ENCODE data around the gene ZMYM4. TPM values are rescaled to one million over a fixed set of nuclear protein-coding genes. Genes with fewer than 3 reads are reported as not detected.
A peak's percentile ranks its signal among the peaks of the same experiment; 100 is the strongest.

ZMYM4 gene
- polyA plus RNA-seq, 1 experiment = 58.3 TPM

GRCh38 chr1:35264035-35264434 lies 4.5 kb upstream of the ZMYM4 start:
- TF ChIP-seq, protein P1, sequence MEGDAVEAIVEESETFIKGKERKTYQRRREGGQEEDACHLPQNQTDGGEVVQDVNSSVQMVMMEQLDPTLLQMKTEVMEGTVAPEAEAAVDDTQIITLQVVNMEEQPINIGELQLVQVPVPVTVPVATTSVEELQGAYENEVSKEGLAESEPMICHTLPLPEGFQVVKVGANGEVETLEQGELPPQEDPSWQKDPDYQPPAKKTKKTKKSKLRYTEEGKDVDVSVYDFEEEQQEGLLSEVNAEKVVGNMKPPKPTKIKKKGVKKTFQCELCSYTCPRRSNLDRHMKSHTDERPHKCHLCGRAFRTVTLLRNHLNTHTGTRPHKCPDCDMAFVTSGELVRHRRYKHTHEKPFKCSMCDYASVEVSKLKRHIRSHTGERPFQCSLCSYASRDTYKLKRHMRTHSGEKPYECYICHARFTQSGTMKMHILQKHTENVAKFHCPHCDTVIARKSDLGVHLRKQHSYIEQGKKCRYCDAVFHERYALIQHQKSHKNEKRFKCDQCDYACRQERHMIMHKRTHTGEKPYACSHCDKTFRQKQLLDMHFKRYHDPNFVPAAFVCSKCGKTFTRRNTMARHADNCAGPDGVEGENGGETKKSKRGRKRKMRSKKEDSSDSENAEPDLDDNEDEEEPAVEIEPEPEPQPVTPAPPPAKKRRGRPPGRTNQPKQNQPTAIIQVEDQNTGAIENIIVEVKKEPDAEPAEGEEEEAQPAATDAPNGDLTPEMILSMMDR (IDR thresholded peaks at IDR 0.05; ENCODE audit: low read depth, low read length) = no peak
- Histone ChIP-seq H3K9me3 (ENCODE audit: control insufficient read depth, insufficient read depth, low read length) (no peaks in the 10 kb centered on the region), H3K27me3 (ENCODE audit: control insufficient read depth, insufficient read depth, low read length) (no peaks in the 10 kb centered on the region), H3K4me3 (ENCODE audit: low read depth, low read length) (no peak overlapping the region), H3K27ac (ENCODE audit: low read depth, low read length) (no peak overlapping the region)
- ChIA-PET CTCF (interaction anchor here (0.7 kb wide), 1 partner anchor 24 kb away, joined by 4 read pairs; no protein-coding TSS in a partner anchor), POLR2A (no interaction called here)
- DNase-seq (ENCODE audit: low read depth, low spot score) = no peak

DNA sequence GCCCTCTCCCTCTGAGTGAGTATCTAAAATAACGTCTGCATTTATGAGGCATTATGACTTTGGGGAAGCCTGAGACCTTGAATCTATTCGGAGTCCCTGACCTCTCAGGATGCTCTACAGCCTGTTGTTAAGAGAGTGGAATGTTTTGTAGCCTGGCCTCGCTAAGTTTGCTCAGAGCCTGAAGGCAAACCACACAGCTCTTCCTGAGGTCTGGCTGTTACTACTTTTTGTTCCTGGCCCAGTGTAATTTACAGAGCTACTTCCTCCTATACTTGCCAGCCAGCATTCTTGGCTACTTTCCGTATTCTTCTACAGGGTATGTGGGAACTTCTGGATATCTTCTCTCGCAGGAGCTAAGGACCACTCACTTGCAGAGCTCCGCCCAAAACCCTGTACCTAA lies 3.6 kb upstream of the ZMYM4 start:
- Histone ChIP-seq H3K9me3 (ENCODE audit: control insufficient read depth, insufficient read depth, low read length) (no peaks in the 10 kb centered on the region), H3K4me3 (ENCODE audit: low read depth, low read length) (no peak overlapping the region), H3K27me3 (ENCODE audit: control insufficient read depth, insufficient read depth, low read length) (no peaks in the 10 kb centered on the region), H3K27ac (ENCODE audit: low read depth, low read length) (no peak overlapping the region)
- no peak for DNase-seq (ENCODE audit: low read depth, low spot score)
- POLR2A ChIA-PET = interaction anchor here (0.6 kb wide), 1 partner anchor 18 kb away, joined by 5 read pairs; no protein-coding TSS in a partner anchor
- CTCF ChIA-PET = no interaction called here
- TF ChIP-seq, protein P1 (IDR thresholded peaks at IDR 0.05; ENCODE audit: low read depth, low read length) = no peak

DNA sequence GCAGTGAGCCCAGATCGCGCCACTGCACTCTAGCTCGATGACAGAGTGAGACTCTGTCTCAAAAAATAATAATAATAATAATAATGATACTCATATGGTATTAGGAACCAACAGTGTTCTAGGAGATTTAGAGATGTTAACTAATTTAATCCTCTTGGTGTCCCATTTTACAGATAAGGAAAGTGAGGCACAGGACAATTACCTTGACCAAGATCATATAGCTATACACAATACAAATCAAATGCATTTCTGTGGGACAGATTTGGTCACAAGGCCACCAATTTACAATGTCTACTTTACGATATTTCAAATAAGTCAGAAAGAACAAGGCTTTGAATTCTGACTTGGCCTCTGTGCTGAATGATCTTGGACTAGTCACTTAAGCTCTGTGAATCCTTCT lies 2.2 kb upstream of the ZMYM4 start:
- H3K27me3 ChIP-seq (ENCODE audit: control insufficient read depth, insufficient read depth, low read length) = no peaks in the 10 kb centered on the region

GRCh38 chr1:35269201-35269988 lies 886 bp downstream of the ZMYM4 start:
- TF ChIP-seq, protein P1 (IDR thresholded peaks at IDR 0.05; ENCODE audit: low read depth, low read length) = no peak
- CTCF ChIA-PET = interaction anchor here (0.6 to 1.6 kb wide), 3 partner anchors 67 to 105 kb away, joined by 5 to 7 read pairs (median 5); no protein-coding TSS in a partner anchor

More for the DNA sequence above, 2.2 kb upstream of the ZMYM4 start:
- Histone ChIP-seq H3K27ac (ENCODE audit: low read depth, low read length) (no peak overlapping the region), H3K9me3 (ENCODE audit: control insufficient read depth, insufficient read depth, low read length) (no peaks in the 10 kb centered on the region), H3K4me3 (ENCODE audit: low read depth, low read length) (no peak overlapping the region)
- ChIA-PET POLR2A (no interaction called here), CTCF (interaction anchor here (0.5 kb wide), 1 partner anchor 44 kb away, joined by 3 read pairs; no protein-coding TSS in a partner anchor)
- TF ChIP-seq, protein P1 (IDR thresholded peaks at IDR 0.05; ENCODE audit: low read depth, low read length) = no peak
- no peak for DNase-seq (ENCODE audit: low read depth, low spot score)

GRCh38 chr1:35269989-35270289 lies 1.4 kb downstream of the ZMYM4 start:
- ChIA-PET CTCF (interaction anchor here (1.0 to 1.2 kb wide), 2 partner anchors 48 to 68 kb away, joined by 3 to 5 read pairs; no protein-coding TSS in a partner anchor), POLR2A (interaction anchor here (0.6 kb wide), 1 partner anchor 43 kb away, joined by 7 read pairs; no protein-coding TSS in a partner anchor)
- Histone ChIP-seq H3K27me3 (ENCODE audit: control insufficient read depth, insufficient read depth, low read length) (no peaks in the 10 kb centered on the region), H3K9me3 (ENCODE audit: control insufficient read depth, insufficient read depth, low read length) (no peaks in the 10 kb centered on the region), H3K4me3 (ENCODE audit: low read depth, low read length) (peak overlapping the region; percentile 81), H3K27ac (ENCODE audit: low read depth, low read length) (no peak overlapping the region)
- TF ChIP-seq, protein P1 (IDR thresholded peaks at IDR 0.05; ENCODE audit: low read depth, low read length) = no peak
- no peak for DNase-seq (ENCODE audit: low read depth, low spot score)

More at GRCh38 chr1:35269201-35269988, 886 bp downstream of the ZMYM4 start:
- DNase-seq (ENCODE audit: low read depth, low spot score) = no peak
- Histone ChIP-seq H3K4me3 (ENCODE audit: low read depth, low read length) (peak overlapping the region; percentile 81), H3K9me3 (ENCODE audit: control insufficient read depth, insufficient read depth, low read length) (no peaks in the 10 kb centered on the region), H3K27me3 (ENCODE audit: control insufficient read depth, insufficient read depth, low read length) (no peaks in the 10 kb centered on the region), H3K27ac (ENCODE audit: low read depth, low read length) (no peak overlapping the region)
- POLR2A ChIA-PET = interaction anchor here (0.6 to 0.8 kb wide), 4 partner anchors 22 to 76 kb away, joined by 4 to 7 read pairs (median 6); partner anchors contain the start of gene SFPQ
